Endothelial cell (in vitro differentiated cells): Measurements from ENCODE around the gene GPN1. TPM values are rescaled to one million over a fixed set of nuclear protein-coding genes. Genes with fewer than 3 reads are reported as not detected.
"Not testable (repeated sequence)": the region's sequence is repeated elsewhere in the genome, so short reads cannot be mapped to it uniquely, and the experiment has no call there.

Experiments used
- DNase-seq: peaks from one replicate; pipeline ENCODE4 v3.0.0; 2021; ENCODE audit warnings: low spot score
- H3K27ac Mint-ChIP-seq: one replicate; pipeline ENCODE4 v1.8.0; 2021; ENCODE audit warnings: mixed read lengths, inconsistent platforms; ENCODE audit not compliant: unreplicated experiment
- H3K27me3 Mint-ChIP-seq: one replicate; pipeline ENCODE4 v1.8.0; 2021; ENCODE audit warnings: mild to moderate bottlenecking, moderate library complexity, mixed read lengths, inconsistent platforms; ENCODE audit not compliant: unreplicated experiment
- H3K36me3 Mint-ChIP-seq: one replicate; pipeline ENCODE4 v1.8.0; 2021; ENCODE audit warnings: mild to moderate bottlenecking, low read depth, mixed read lengths, inconsistent platforms; ENCODE audit not compliant: unreplicated experiment
- H3K4me1 Mint-ChIP-seq: one replicate; pipeline ENCODE4 v1.8.0; 2021; ENCODE audit warnings: mild to moderate bottlenecking, mixed read lengths, inconsistent platforms; ENCODE audit not compliant: unreplicated experiment
- H3K4me3 Mint-ChIP-seq: one replicate; pipeline ENCODE4 v1.8.0; 2021; ENCODE audit warnings: mild to moderate bottlenecking, mixed read lengths, inconsistent platforms; ENCODE audit not compliant: unreplicated experiment
- H3K9me3 Mint-ChIP-seq: one replicate; pipeline ENCODE4 v1.8.0; 2021; ENCODE audit warnings: mixed read lengths, inconsistent platforms; ENCODE audit not compliant: unreplicated experiment
- total RNA-seq: library from RNA; stranded (reverse); fragmentation: NEBNext Ultra II Directional; extraction: Animal tissue kit (Norgen Biotek cat#: 25700); gene quantifications from one replicate; pipeline ENCODE4 v1.2.1, GENCODE V29; 2021; ENCODE audit not compliant: unreplicated experiment
- TF ChIP-seq, protein P1 (sequence below): fragments of 200-600 bp; sonication (generic); IDR thresholded peaks from one replicate; pipeline ENCODE4 v1.5.0; 2021; ENCODE audit warnings: antibody characterized with exemption; ENCODE audit not compliant: unreplicated experiment

Gene GPN1
- total RNA-seq, 1 donor from 2014 or later = 39.7 TPM

DNA sequence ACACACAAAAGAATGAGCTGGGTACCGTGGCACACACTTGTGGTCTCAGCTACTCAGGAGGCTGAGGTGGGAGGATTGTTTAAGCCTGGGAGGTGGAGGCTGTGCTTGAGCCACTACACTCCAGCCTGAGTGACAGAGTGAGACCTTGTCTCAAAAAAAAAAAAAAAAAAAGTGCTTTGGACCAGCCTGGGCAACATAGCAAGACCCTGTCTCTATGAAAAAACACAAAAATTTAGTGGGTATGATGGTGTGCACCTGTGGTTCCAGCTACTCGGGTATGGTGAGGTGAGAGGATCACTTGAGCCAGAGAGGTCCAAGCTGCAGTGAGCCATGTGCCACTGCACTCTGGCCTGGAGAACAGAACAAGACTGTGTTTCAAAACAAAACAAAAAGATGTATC is 35.6 kb upstream of the GPN1 start:
- no peak for DNase-seq
- no peak overlapping the region for H3K27ac Mint-ChIP-seq
- peaks cover 4% of the 10 kb centered on the region for H3K27me3 Mint-ChIP-seq
- peaks cover 38% of the 10 kb centered on the region for H3K36me3 Mint-ChIP-seq
- peak overlapping the region; percentile 69 for H3K4me3 Mint-ChIP-seq
- peaks cover 6% of the 10 kb centered on the region for H3K9me3 Mint-ChIP-seq
- no peaks in the 10 kb centered on the region for H3K4me1 Mint-ChIP-seq
- TF ChIP-seq, protein P1, sequence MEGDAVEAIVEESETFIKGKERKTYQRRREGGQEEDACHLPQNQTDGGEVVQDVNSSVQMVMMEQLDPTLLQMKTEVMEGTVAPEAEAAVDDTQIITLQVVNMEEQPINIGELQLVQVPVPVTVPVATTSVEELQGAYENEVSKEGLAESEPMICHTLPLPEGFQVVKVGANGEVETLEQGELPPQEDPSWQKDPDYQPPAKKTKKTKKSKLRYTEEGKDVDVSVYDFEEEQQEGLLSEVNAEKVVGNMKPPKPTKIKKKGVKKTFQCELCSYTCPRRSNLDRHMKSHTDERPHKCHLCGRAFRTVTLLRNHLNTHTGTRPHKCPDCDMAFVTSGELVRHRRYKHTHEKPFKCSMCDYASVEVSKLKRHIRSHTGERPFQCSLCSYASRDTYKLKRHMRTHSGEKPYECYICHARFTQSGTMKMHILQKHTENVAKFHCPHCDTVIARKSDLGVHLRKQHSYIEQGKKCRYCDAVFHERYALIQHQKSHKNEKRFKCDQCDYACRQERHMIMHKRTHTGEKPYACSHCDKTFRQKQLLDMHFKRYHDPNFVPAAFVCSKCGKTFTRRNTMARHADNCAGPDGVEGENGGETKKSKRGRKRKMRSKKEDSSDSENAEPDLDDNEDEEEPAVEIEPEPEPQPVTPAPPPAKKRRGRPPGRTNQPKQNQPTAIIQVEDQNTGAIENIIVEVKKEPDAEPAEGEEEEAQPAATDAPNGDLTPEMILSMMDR = no peak

DNA sequence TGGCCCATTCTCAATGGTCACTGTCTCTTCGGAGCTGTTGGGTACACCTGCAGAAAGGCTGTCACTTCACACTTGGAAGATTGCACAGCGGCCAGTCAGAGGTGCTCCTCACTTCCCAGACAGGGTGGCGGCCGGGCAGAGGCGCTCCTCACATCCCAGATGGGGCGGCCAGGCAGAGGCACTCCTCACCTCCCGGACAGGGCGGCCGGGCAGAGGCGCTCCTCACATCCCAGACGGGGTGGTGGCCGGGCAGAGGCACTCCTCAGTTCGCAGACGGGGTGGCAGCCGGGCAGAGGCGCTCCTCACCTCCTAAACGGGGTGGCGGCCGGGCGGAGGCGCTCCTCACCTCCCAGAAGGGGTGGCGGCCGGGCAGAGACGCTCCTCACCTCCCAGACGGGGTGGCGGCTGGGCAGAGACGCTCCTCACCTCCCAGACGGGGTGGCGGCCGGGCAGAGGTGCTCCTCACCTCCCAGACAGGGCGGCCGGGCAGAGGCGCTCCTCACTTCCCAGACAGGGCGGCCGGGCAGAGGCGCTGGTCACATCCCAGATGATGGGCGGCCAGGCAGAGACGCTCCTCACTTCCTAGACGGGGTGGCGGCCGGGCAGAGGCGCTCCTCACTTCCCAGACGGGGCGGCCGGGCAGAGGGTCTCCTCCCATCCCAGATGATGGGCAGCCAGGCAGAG is 34.7 kb upstream of the GPN1 start:
- not testable (repeated sequence) for H3K9me3 Mint-ChIP-seq, H3K4me3 Mint-ChIP-seq, DNase-seq, H3K27ac Mint-ChIP-seq, H3K27me3 Mint-ChIP-seq, H3K4me1 Mint-ChIP-seq
- peaks cover 38% of the 10 kb centered on the region for H3K36me3 Mint-ChIP-seq

GRCh38 chr2:27595412-27595811 is 33.4 kb upstream of the GPN1 start:
- Mint-ChIP-seq H3K36me3 (peaks cover 50% of the 10 kb centered on the region), H3K4me1 (peaks cover 15% of the 10 kb centered on the region), H3K4me3 (peak overlapping the region; percentile 17)
- H3K9me3 Mint-ChIP-seq, DNase-seq, H3K27ac Mint-ChIP-seq, H3K27me3 Mint-ChIP-seq: not testable (repeated sequence)

DNA sequence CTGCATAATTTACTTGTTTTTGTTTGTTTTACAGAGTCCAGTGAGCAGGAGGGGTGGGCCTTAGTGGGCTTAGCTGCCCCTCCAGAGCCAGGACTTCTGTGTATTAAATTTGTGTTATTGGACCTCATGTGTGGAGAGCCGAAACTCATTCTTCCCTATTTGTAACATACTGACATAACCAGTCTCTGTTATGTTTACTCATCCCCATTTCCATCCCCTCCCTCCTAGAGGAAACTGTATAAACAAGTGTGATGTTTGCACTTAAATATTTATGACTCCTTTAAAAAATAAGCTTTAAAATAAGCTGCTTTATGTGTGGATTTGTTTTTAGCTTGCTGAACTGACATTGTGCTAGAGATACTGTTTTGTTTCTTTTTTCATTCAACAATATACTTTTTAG is 32.2 kb upstream of the GPN1 start:
- Mint-ChIP-seq H3K36me3 (peaks cover 48% of the 10 kb centered on the region), H3K27me3 (peaks cover 6% of the 10 kb centered on the region), H3K27ac (no peak overlapping the region), H3K4me1 (peaks cover 16% of the 10 kb centered on the region), H3K4me3 (no peak overlapping the region), H3K9me3 (peaks cover 6% of the 10 kb centered on the region)
- TF ChIP-seq, protein P1 = no peak
- no peak for DNase-seq

DNA sequence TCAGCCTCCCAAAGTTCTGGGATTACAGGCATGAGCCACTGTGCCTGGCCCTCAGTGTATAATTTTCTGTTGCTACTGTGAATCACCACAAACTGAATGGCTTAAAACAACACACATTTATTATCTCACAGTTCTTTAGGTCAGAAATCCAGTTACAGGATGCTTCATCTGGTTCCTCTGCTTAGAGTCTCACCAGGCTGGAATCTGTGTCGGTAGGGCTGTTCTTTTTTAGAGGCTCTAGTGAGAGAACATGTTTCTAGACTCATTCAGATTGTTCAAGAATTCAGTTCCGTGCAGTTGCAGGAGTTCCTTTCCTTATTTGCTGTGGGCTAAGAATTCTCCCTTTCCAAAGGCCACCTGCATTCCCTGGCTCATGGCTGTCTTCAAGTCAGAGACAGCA is 22.2 kb upstream of the GPN1 start:
- Mint-ChIP-seq H3K36me3 (peaks cover 24% of the 10 kb centered on the region), H3K4me1 (no peaks in the 10 kb centered on the region), H3K27me3 (no peaks in the 10 kb centered on the region), H3K27ac (no peak overlapping the region), H3K9me3 (no peaks in the 10 kb centered on the region), H3K4me3 (no peak overlapping the region)
- TF ChIP-seq, protein P1 = no peak
- DNase-seq = no peak

- Mint-ChIP-seq H3K27ac (no peak overlapping the region), H3K4me3 (no peak overlapping the region), H3K4me1 (no peaks in the 10 kb centered on the region), H3K27me3 (peaks cover 1% of the 10 kb centered on the region), H3K36me3 (peaks cover 14% of the 10 kb centered on the region), H3K9me3 (no peaks in the 10 kb centered on the region)
- DNase-seq = no peak
- TF ChIP-seq, protein P1 = no peak
These were observed 14.9 kb upstream of the GPN1 start for GRCh38 chr2:27613985-27614384.
